ENCODE data around the gene SLAMF7.
A peak's percentile ranks its signal among the peaks of the same experiment; 100 is the strongest.
"Not testable (repeated sequence)": the region's sequence is repeated elsewhere in the genome, so short reads cannot be mapped to it uniquely, and the experiment has no call there.

SLAMF7 gene

GRCh38 chr1:160722726-160723125 is 16.3 kb upstream of the SLAMF7 start:
- Histone ChIP-seq H3K9ac (ENCODE audit: low read depth, low read length) (no peak overlapping the region), H3K36me3 (ENCODE audit: insufficient read depth, low read length) (no peaks in the 10 kb centered on the region), H3K4me1 (ENCODE audit: insufficient read depth, low read length) (peaks cover 31% of the 10 kb centered on the region), H3K4me3 (ENCODE audit: low read length) (no peak overlapping the region), H3K9me3 (ENCODE audit: insufficient read depth, low read depth, low read length) (peaks cover 5% of the 10 kb centered on the region; the same call in 1 of the 2 replicates), H3K27ac (ENCODE audit: low read depth, low read length) (no peak overlapping the region), H3K27me3 (ENCODE audit: insufficient read depth, low read length) (no peaks in the 10 kb centered on the region)
- WGBS = 96% methylated on average over 10 of the region's 10 CpGs

GRCh38 chr1:160723332-160723731 is 15.7 kb upstream of the SLAMF7 start:
- no peaks in the 10 kb centered on the region for H3K27me3 ChIP-seq (ENCODE audit: insufficient read depth, low read length)
- peaks cover 31% of the 10 kb centered on the region for H3K4me1 ChIP-seq (ENCODE audit: insufficient read depth, low read length)
- H3K4me3 ChIP-seq (ENCODE audit: low read length) = no peak overlapping the region
- H3K9ac ChIP-seq (ENCODE audit: low read depth, low read length) = no peak overlapping the region
- 91% methylated on average over 2 of the region's 2 CpGs for WGBS
- no peaks in the 10 kb centered on the region for H3K36me3 ChIP-seq (ENCODE audit: insufficient read depth, low read length)
- H3K27ac ChIP-seq (ENCODE audit: low read depth, low read length) = no peak overlapping the region
- H3K9me3 ChIP-seq (ENCODE audit: insufficient read depth, low read depth, low read length) = peaks cover 5% of the 10 kb centered on the region; the same call in 1 of the 2 replicates

GRCh38 chr1:160724465-160725242 is 14.4 kb upstream of the SLAMF7 start:
- Histone ChIP-seq H3K9ac (ENCODE audit: low read depth, low read length) (no peak overlapping the region), H3K9me3 (ENCODE audit: insufficient read depth, low read depth, low read length) (peaks cover 5% of the 10 kb centered on the region; the same call in 1 of the 2 replicates), H3K27me3 (ENCODE audit: insufficient read depth, low read length) (no peaks in the 10 kb centered on the region), H3K4me1 (ENCODE audit: insufficient read depth, low read length) (peaks cover 31% of the 10 kb centered on the region), H3K36me3 (ENCODE audit: insufficient read depth, low read length) (no peaks in the 10 kb centered on the region), H3K4me3 (ENCODE audit: low read length) (no peak overlapping the region), H3K27ac (ENCODE audit: low read depth, low read length) (no peak overlapping the region)
- WGBS = 86% methylated on average over 11 of the region's 11 CpGs

GRCh38 chr1:160726114-160726497 is 12.9 kb upstream of the SLAMF7 start:
- 46% methylated on average over 3 of the region's 3 CpGs for WGBS
- no peaks in the 10 kb centered on the region for H3K36me3 ChIP-seq (ENCODE audit: insufficient read depth, low read length)
- peaks cover 31% of the 10 kb centered on the region for H3K4me1 ChIP-seq (ENCODE audit: insufficient read depth, low read length)
- H3K4me3 ChIP-seq (ENCODE audit: low read length) = no peak overlapping the region
- H3K27me3 ChIP-seq (ENCODE audit: insufficient read depth, low read length) = no peaks in the 10 kb centered on the region
- peaks cover 5% of the 10 kb centered on the region; the same call in 1 of the 2 replicates for H3K9me3 ChIP-seq (ENCODE audit: insufficient read depth, low read depth, low read length)
- H3K9ac ChIP-seq (ENCODE audit: low read depth, low read length) = peak overlapping the region; percentile 37
- peak overlapping the region; percentile 38; the same call in 1 of the 2 replicates for H3K27ac ChIP-seq (ENCODE audit: low read depth, low read length)

- H3K9ac ChIP-seq (ENCODE audit: low read depth, low read length) = peak overlapping the region; percentile 37
- H3K27ac ChIP-seq (ENCODE audit: low read depth, low read length) = peak overlapping the region; percentile 83
- no peaks in the 10 kb centered on the region for H3K36me3 ChIP-seq (ENCODE audit: insufficient read depth, low read length)
- peaks cover under 1% of the 10 kb centered on the region; the same call in 1 of the 2 replicates for H3K9me3 ChIP-seq (ENCODE audit: insufficient read depth, low read depth, low read length)
- H3K4me1 ChIP-seq (ENCODE audit: insufficient read depth, low read length) = peaks cover 31% of the 10 kb centered on the region
- H3K27me3 ChIP-seq (ENCODE audit: insufficient read depth, low read length) = no peaks in the 10 kb centered on the region
- WGBS = 6% methylated on average over 8 of the region's 8 CpGs
- 0 out of 2 replicates have a peak overlapping the region, but pooled peaks have one; percentile 6 for H3K4me3 ChIP-seq (ENCODE audit: low read length)
These were observed 12.3 kb upstream of the SLAMF7 start for GRCh38 chr1:160726498-160727315.

GRCh38 chr1:160727316-160727640 is 11.8 kb upstream of the SLAMF7 start:
- Histone ChIP-seq H3K9ac (ENCODE audit: low read depth, low read length) (no peak overlapping the region), H3K27ac (ENCODE audit: low read depth, low read length) (no peak overlapping the region; the same call in 1 of the 2 replicates), H3K4me1 (ENCODE audit: insufficient read depth, low read length) (peaks cover 31% of the 10 kb centered on the region), H3K36me3 (ENCODE audit: insufficient read depth, low read length) (no peaks in the 10 kb centered on the region), H3K27me3 (ENCODE audit: insufficient read depth, low read length) (no peaks in the 10 kb centered on the region), H3K4me3 (ENCODE audit: low read length) (no peak overlapping the region), H3K9me3 (ENCODE audit: insufficient read depth, low read depth, low read length) (no peaks in the 10 kb centered on the region)

GRCh38 chr1:160731564-160731963 is 7.5 kb upstream of the SLAMF7 start:
- not testable (repeated sequence) for H3K9ac ChIP-seq (ENCODE audit: low read depth, low read length); H3K4me3 ChIP-seq (ENCODE audit: low read length); H3K9me3 ChIP-seq (ENCODE audit: insufficient read depth, low read depth, low read length); H3K4me1 ChIP-seq (ENCODE audit: insufficient read depth, low read length); H3K36me3 ChIP-seq (ENCODE audit: insufficient read depth, low read length); H3K27me3 ChIP-seq (ENCODE audit: insufficient read depth, low read length); H3K27ac ChIP-seq (ENCODE audit: low read depth, low read length)
- 97% methylated on average over 1 of the region's 2 CpGs for WGBS

- H3K27me3 ChIP-seq (ENCODE audit: insufficient read depth, low read length) = no peaks in the 10 kb centered on the region
- H3K9me3 ChIP-seq (ENCODE audit: insufficient read depth, low read depth, low read length) = peaks cover 3% of the 10 kb centered on the region; the same call in 1 of the 2 replicates
- H3K4me3 ChIP-seq (ENCODE audit: low read length) = no peak overlapping the region
- peaks cover 3% of the 10 kb centered on the region; the same call in 1 of the 2 replicates for H3K4me1 ChIP-seq (ENCODE audit: insufficient read depth, low read length)
- H3K36me3 ChIP-seq (ENCODE audit: insufficient read depth, low read length) = no peaks in the 10 kb centered on the region
- 100% methylated on average over 1 of the region's 1 CpG for WGBS
- no peak overlapping the region for H3K27ac ChIP-seq (ENCODE audit: low read depth, low read length)
- H3K9ac ChIP-seq (ENCODE audit: low read depth, low read length) = no peak overlapping the region
These were observed 7.1 kb upstream of the SLAMF7 start for GRCh38 chr1:160731990-160732389.

GRCh38 chr1:160733898-160734297 is 5.1 kb upstream of the SLAMF7 start:
- Histone ChIP-seq H3K27ac (ENCODE audit: low read depth, low read length) (no peak overlapping the region), H3K9ac (ENCODE audit: low read depth, low read length) (no peak overlapping the region), H3K4me1 (ENCODE audit: insufficient read depth, low read length) (no peaks in the 10 kb centered on the region), H3K4me3 (ENCODE audit: low read length) (no peak overlapping the region), H3K27me3 (ENCODE audit: insufficient read depth, low read length) (no peaks in the 10 kb centered on the region), H3K9me3 (ENCODE audit: insufficient read depth, low read depth, low read length) (peaks cover 6% of the 10 kb centered on the region; the same call in 1 of the 2 replicates), H3K36me3 (ENCODE audit: insufficient read depth, low read length) (no peaks in the 10 kb centered on the region)

GRCh38 chr1:160734301-160734700 is 4.7 kb upstream of the SLAMF7 start:
- no peak overlapping the region for H3K4me3 ChIP-seq (ENCODE audit: low read length)
- no peaks in the 10 kb centered on the region for H3K27me3 ChIP-seq (ENCODE audit: insufficient read depth, low read length)
- no peaks in the 10 kb centered on the region for H3K4me1 ChIP-seq (ENCODE audit: insufficient read depth, low read length)

GRCh38 chr1:160738271-160738670 is 776 bp upstream of the SLAMF7 start:
- H3K9me3 ChIP-seq (ENCODE audit: insufficient read depth, low read depth, low read length) = peaks cover 6% of the 10 kb centered on the region; the same call in 1 of the 2 replicates
- no peak overlapping the region for H3K9ac ChIP-seq (ENCODE audit: low read depth, low read length)
- H3K36me3 ChIP-seq (ENCODE audit: insufficient read depth, low read length) = no peaks in the 10 kb centered on the region
- H3K4me1 ChIP-seq (ENCODE audit: insufficient read depth, low read length) = no peaks in the 10 kb centered on the region
- H3K27me3 ChIP-seq (ENCODE audit: insufficient read depth, low read length) = no peaks in the 10 kb centered on the region
- no peak overlapping the region for H3K27ac ChIP-seq (ENCODE audit: low read depth, low read length)
- no peak overlapping the region for H3K4me3 ChIP-seq (ENCODE audit: low read length)
- WGBS = 100% methylated on average over 1 of the region's 2 CpGs

More at GRCh38 chr1:160734301-160734700, 4.7 kb upstream of the SLAMF7 start:
- Histone ChIP-seq H3K9ac (ENCODE audit: low read depth, low read length) (no peak overlapping the region), H3K27ac (ENCODE audit: low read depth, low read length) (no peak overlapping the region), H3K36me3 (ENCODE audit: insufficient read depth, low read length) (no peaks in the 10 kb centered on the region), H3K9me3 (ENCODE audit: insufficient read depth, low read depth, low read length) (peaks cover 6% of the 10 kb centered on the region; the same call in 1 of the 2 replicates)

Data from HUES64 (cell line).